A549 (cell line): ENCODE results near the gene NEK4.

ENCODE experiments used
- CBX8 ChIP-seq: fragments of 200-600 bp; sonication (generic); IDR thresholded peaks from 2 replicates; pipeline ENCODE4 v1.6.1; 2016
- CHD2 ChIP-seq: fragments of 150-350 bp; IDR thresholded peaks from 2 replicates; pipeline ENCODE4 v1.6.1; 2014; ENCODE audit warnings: low read length; ENCODE audit not compliant: partially characterized antibody
- CTCF ChIP-seq: fragments of >200 bp; sonication (Bioruptor Twin); formaldehyde crosslinking; IDR thresholded peaks from 3 replicates; pipeline ENCODE4 v1.5.1; 2016
- EP300 ChIP-seq, 2 experiments: fragments of >200 bp; sonication (Bioruptor Twin); formaldehyde crosslinking; IDR thresholded peaks; 2 replicates in 1 of 2; 3 replicates in 1 of 2; pipeline ENCODE4 v1.6.1; 2016 to 2017
- KDM5A ChIP-seq: fragments of 200-600 bp; sonication (generic); IDR thresholded peaks from 2 replicates; pipeline ENCODE4 v1.6.1; 2016; ENCODE audit warnings: antibody characterized with exemption, mild to moderate bottlenecking
- MAFK ChIP-seq: fragments of 450-650 bp; IDR thresholded peaks from 2 replicates; pipeline ENCODE4 v1.6.1; 2014; ENCODE audit not compliant: partially characterized antibody
- NFE2L2 ChIP-seq: fragments of 150-350 bp; conservative IDR thresholded peaks from 2 replicates; pipeline ENCODE4 v1.6.1; 2014; ENCODE audit warnings: low read length
- POLR2A ChIP-seq: IDR thresholded peaks from 2 replicates; pipeline ENCODE4 v1.6.1; 2012; ENCODE audit warnings: mild to moderate bottlenecking, low read length
- RAD21 ChIP-seq, 2 experiments: fragments of >200 bp in 1 of 2; sonication (Bioruptor Twin) in 1 of 2; formaldehyde crosslinking in 1 of 2; IDR thresholded peaks in 1 of 2; conservative IDR thresholded peaks in 1 of 2; 2 replicates in 1 of 2; 3 replicates in 1 of 2; pipeline ENCODE4 v1.6.1; 2012 to 2018; ENCODE audit warnings: inconsistent platforms in 1 of 2
- RCOR1 ChIP-seq: fragments of 150-350 bp; IDR thresholded peaks from 2 replicates; pipeline ENCODE4 v1.6.1; 2014; ENCODE audit warnings: antibody characterized with exemption, low read length, low read depth
- RFX5 ChIP-seq: fragments of 450-650 bp; IDR thresholded peaks from 2 replicates; pipeline ENCODE4 v1.7.1; 2014; ENCODE audit warnings: antibody characterized with exemption, mild to moderate bottlenecking, moderate library complexity
- TFCP2L1 ChIP-seq: fragments of 250-450 bp; sonication (Bioruptor Pico); IDR thresholded peaks from 2 replicates; pipeline ENCODE4 v1.5.0; 2021; ENCODE audit warnings: mild to moderate bottlenecking
- TF ChIP-seq, protein P1 (sequence below): IDR thresholded peaks from 2 replicates; pipeline ENCODE4 v1.6.1; 2012

GRCh38 chr3:52792961-52793695 lies 22.4 kb upstream of the NEK4 start:
- no peak for TF ChIP-seq CBX8
- TF ChIP-seq, protein P1, sequence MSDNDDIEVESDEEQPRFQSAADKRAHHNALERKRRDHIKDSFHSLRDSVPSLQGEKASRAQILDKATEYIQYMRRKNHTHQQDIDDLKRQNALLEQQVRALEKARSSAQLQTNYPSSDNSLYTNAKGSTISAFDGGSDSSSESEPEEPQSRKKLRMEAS: no peak
- TF ChIP-seq POLR2A: no peak
- no peak for TF ChIP-seq CTCF
- TF ChIP-seq CHD2: no peak
- TF ChIP-seq RAD21 (conservative IDR thresholded peaks at IDR 0.05 in 1 of 2, IDR thresholded peaks at IDR 0.05 in 1 of 2): no peak
- no peak for TF ChIP-seq EP300 (IDR thresholded peaks at IDR 0.05)
- no peak for TF ChIP-seq TFCP2L1 (CRISPR knock-in tag)
- no peak for TF ChIP-seq RFX5
- TF ChIP-seq MAFK: no peak
- no peak for TF ChIP-seq NFE2L2
- no peak for TF ChIP-seq KDM5A
- no peak for TF ChIP-seq RCOR1
